Loucy (cell line): Measurements from ENCODE around the gene MAD1L1.

Experiments
- H2AFZ ChIP-seq: fragments of 200-600 bp; sonication (generic); 2 replicates; pipeline ENCODE4 v1.6.0; 2016; ENCODE audit warnings: antibody characterized with exemption, mild to moderate bottlenecking, low read length, moderate library complexity
- H3F3A ChIP-seq: fragments of 200-600 bp; 2 replicates; pipeline ENCODE4 v1.6.0; 2016; ENCODE audit warnings: antibody characterized with exemption, low read depth, mild to moderate bottlenecking
- H3K27me3 ChIP-seq: fragments of 200-600 bp; sonication (generic); 2 replicates; pipeline ENCODE4 v1.6.1; 2014; ENCODE audit warnings: low read length, mild to moderate bottlenecking; ENCODE audit not compliant: insufficient read depth, poor library complexity, severe bottlenecking
- H3K36me3 ChIP-seq: fragments of 200-600 bp; sonication (generic); 2 replicates; pipeline ENCODE4 v1.6.1; 2016; ENCODE audit warnings: low read length; ENCODE audit not compliant: insufficient read depth
- H3K4me1 ChIP-seq: fragments of 200-600 bp; sonication (generic); 2 replicates; pipeline ENCODE4 v1.5.1; 2014; ENCODE audit warnings: low read length, mild to moderate bottlenecking; ENCODE audit not compliant: insufficient read depth, poor library complexity, severe bottlenecking
- H3K4me2 ChIP-seq: fragments of 200-600 bp; sonication (generic); 2 replicates; pipeline ENCODE4 v1.6.0; 2014; ENCODE audit warnings: antibody characterized with exemption, low read length, low read depth, mild to moderate bottlenecking; ENCODE audit not compliant: poor library complexity, severe bottlenecking
- H3K4me3 ChIP-seq: fragments of 200-600 bp; sonication (generic); 2 replicates; pipeline ENCODE4 v1.5.1; 2014; ENCODE audit warnings: low read length, mild to moderate bottlenecking, mixed read lengths; ENCODE audit not compliant: poor library complexity, severe bottlenecking
- H3K79me2 ChIP-seq: fragments of 200-600 bp; sonication (generic); 2 replicates; pipeline ENCODE4 v1.6.1; 2014; ENCODE audit warnings: low read length; ENCODE audit not compliant: insufficient read depth
- H3K9ac ChIP-seq: fragments of 200-600 bp; sonication (generic); 2 replicates; pipeline ENCODE4 v1.6.0; 2014; ENCODE audit warnings: mild to moderate bottlenecking, low read depth, low read length, moderate library complexity; ENCODE audit not compliant: poor library complexity, severe bottlenecking
- H3K9me2 ChIP-seq: fragments of 200-600 bp; sonication (generic); replicated peaks from 2 replicates; pipeline ENCODE4 v1.6.1; 2016; ENCODE audit warnings: low read depth, low read length, mixed read lengths
- H3K9me3 ChIP-seq: fragments of 200-600 bp; sonication (generic); 2 replicates; pipeline ENCODE4 v1.6.1; 2014; ENCODE audit warnings: mild to moderate bottlenecking, antibody characterized with exemption, low read length, low read depth; ENCODE audit not compliant: insufficient read depth
- H4K20me1 ChIP-seq: fragments of 200-600 bp; sonication (generic); 2 replicates; pipeline ENCODE4 v1.6.0; 2014; ENCODE audit warnings: antibody characterized with exemption, low read length, mild to moderate bottlenecking; ENCODE audit not compliant: insufficient read depth, poor library complexity, severe bottlenecking
- CTCF ChIP-seq: fragments of 200-600 bp; sonication (generic); conservative IDR thresholded peaks from 2 replicates; pipeline ENCODE4 v1.5.1; 2014; ENCODE audit warnings: mild to moderate bottlenecking, antibody characterized with exemption, low read length
- EZH2phosphoT487 ChIP-seq: fragments of 200-600 bp; IDR thresholded peaks from 2 replicates; pipeline ENCODE4 v1.6.1; 2018; ENCODE audit warnings: antibody characterized with exemption, mild to moderate bottlenecking, moderate library complexity, borderline replicate concordance

Gene MAD1L1

GRCh38 chr7:2116989-2117591, 115.7 kb downstream of the MAD1L1 start:
- peaks cover 15% of the 10 kb centered on the region; the same call in 1 of the 2 replicates for H3K36me3 ChIP-seq
- no peak overlapping the region for H3K4me2 ChIP-seq
- no peaks in the 10 kb centered on the region for H3K9me2 ChIP-seq
- H3K9me3 ChIP-seq = no peaks in the 10 kb centered on the region
- H3K4me3 ChIP-seq = no peak overlapping the region
- H3F3A ChIP-seq = no peaks in the 10 kb centered on the region
- H4K20me1 ChIP-seq = no peaks in the 10 kb centered on the region
- no peak overlapping the region for H2AFZ ChIP-seq
- no peaks in the 10 kb centered on the region for H3K4me1 ChIP-seq
- no peak overlapping the region for H3K9ac ChIP-seq
- TF ChIP-seq CTCF = no peak
- no peak for TF ChIP-seq EZH2phosphoT487
- no peaks in the 10 kb centered on the region for H3K27me3 ChIP-seq
- no peaks in the 10 kb centered on the region for H3K79me2 ChIP-seq

GRCh38 chr7:2116448-2116810, 116.3 kb downstream of the MAD1L1 start:
- H3K4me2 ChIP-seq = no peak overlapping the region
- H3K36me3 ChIP-seq = peaks cover 14% of the 10 kb centered on the region; the same call in 1 of the 2 replicates
- H3F3A ChIP-seq = no peaks in the 10 kb centered on the region
- H3K4me1 ChIP-seq = no peaks in the 10 kb centered on the region
- H3K9me3 ChIP-seq = no peaks in the 10 kb centered on the region
- H3K4me3 ChIP-seq = no peak overlapping the region
- H2AFZ ChIP-seq = no peak overlapping the region
- H3K79me2 ChIP-seq = no peaks in the 10 kb centered on the region
- TF ChIP-seq EZH2phosphoT487 = no peak
- no peak for TF ChIP-seq CTCF
- no peaks in the 10 kb centered on the region for H3K9me2 ChIP-seq
- no peaks in the 10 kb centered on the region for H4K20me1 ChIP-seq
- H3K27me3 ChIP-seq = no peaks in the 10 kb centered on the region
- no peak overlapping the region for H3K9ac ChIP-seq

- Histone ChIP-seq H3K4me1 (no peaks in the 10 kb centered on the region), H2AFZ (no peak overlapping the region), H3K9me2 (no peaks in the 10 kb centered on the region), H3K4me3 (no peak overlapping the region), H3K36me3 (peaks cover 8% of the 10 kb centered on the region; the same call in 1 of the 2 replicates), H3F3A (no peaks in the 10 kb centered on the region), H3K9ac (no peak overlapping the region), H3K9me3 (no peaks in the 10 kb centered on the region), H3K79me2 (no peaks in the 10 kb centered on the region), H3K4me2 (no peak overlapping the region), H3K27me3 (no peaks in the 10 kb centered on the region), H4K20me1 (no peaks in the 10 kb centered on the region)
- no peak for TF ChIP-seq EZH2phosphoT487
- no peak for TF ChIP-seq CTCF
Observed at GRCh38 chr7:2115760-2116447, 116.8 kb downstream of the MAD1L1 start.
